IPS DF 4.7 (cell line): ENCODE measurements around the gene RASGEF1C.

Experiments
- DNase-seq: peaks from one replicate; pipeline ENCODE4 v3.0.0-alpha.2; 2013; ENCODE audit warnings: low spot score; ENCODE audit errors: extremely low read depth

The RASGEF1C gene

DNA sequence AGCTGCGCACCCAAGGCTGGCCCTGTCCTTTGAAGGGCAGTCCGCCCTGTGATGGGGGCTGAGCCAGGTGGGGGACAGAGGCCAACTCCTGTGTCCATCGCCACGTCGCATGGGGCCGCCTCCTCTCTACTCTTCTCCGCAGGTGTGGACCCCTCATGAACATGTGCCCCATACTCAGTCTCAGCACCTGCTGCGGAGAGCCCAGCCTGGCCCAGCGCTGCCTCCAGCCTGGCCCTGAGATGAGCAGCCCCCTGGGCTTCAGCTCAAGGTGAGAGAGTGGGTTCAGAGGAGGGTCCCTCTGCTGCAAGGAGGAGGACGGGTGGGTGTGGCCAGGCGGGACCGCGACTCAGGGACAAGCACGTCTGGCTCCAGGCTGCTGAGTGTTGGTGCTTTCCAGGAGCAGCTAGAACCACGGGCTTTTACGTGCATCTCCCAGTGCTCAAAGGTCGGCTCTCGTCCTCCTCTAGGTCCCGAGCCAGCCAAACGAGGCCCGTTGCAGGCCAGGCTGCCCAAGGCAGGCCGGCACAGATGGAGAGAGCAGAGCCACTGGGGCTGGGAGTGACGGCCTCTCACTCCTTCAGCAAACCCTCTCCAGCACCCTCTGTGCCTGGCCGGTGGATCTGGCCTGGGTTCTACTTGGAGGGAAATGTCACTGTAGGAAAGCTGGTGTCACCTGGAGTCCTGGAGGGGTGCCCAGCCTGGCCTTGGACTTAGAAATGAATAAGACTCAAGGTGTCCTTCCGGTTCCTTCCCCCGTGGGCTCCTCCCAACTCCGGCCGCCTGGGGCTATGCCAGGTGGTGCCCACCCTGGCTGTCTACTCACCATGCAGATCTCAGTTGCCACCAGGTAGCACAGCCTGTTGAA, 88.5 kb downstream of the RASGEF1C start:
- DNase-seq: no peak

DNA sequence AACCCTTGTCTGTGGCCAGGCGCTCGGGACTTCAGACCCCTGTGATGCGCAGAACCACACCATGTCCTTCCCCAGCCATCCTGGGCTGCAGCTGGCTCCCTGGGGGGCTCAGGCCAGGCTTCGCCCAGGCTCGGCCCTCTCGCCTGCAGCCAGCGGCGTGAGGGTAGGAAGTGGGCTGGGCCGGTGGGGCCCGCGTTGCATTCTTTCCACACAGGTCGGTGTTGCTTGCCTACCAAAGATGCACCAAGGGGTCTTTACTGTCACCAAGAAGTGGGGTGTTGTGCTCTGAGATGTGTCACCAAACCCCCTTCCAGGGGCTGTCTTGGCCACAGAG, 89.1 kb downstream of the RASGEF1C start:
- DNase-seq: no peak

DNA sequence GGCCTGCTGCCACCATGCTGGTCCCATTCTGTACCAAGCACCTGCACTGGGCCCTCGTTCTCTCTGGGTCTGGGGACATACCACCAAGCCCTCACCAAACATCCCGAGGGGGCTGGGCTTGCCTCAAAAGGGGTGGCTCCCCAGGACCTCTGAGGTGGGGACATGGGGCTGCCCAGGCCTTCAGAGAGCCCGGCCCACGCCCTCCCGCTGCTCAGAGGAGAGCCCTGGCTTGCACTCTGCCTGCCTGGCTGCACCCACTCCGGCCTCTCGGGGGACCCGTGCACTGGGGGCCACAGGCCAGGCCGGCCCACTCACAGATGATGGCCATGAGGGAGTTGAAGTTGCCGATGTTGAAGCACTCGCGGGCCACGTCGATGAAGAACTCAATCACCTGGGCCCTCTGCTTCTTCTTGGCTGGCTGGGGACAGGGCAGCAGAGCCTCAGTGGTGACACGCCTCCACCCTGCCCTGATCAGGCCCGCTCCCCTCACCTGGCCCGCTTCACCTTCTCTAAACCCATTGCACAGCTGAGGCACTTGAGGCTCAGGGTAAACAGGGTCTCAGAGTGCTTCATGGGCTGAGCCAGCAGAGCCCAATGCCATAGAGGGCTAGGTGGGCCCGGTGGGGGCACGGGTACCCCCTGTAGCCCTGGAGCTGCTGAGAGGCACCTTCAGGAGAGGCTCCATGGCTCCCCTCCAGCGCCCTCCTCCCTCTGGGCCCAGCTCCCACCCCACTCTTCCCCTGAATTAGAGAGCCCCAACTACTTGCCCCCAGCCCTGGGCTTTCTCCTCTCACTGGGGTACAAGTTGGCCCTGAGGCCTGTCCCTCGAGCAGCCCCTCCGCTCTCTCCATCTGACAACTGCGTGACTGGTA, 89.7 kb downstream of the RASGEF1C start:
- DNase-seq: no peak

DNA sequence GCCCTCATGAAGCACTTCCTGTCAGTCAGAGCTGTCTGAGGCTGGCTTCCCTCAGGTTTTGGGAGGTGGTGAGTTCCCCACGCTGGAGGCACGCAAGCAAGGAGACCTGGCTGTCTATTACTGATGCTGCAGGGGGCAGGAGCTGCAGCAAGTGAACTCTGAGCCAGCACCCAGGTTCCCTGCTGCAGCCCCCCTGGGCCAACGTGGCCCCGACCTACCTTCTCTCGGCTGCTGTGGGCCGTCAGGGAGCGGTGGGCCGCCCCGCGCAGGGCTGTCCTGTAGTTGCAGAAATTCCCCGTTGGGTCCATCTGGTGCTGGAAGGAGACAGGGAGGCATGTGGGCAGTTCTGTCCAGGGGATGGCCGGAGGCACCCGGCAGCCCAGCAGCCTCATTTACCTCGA, 90.6 kb downstream of the RASGEF1C start:
- no peak for DNase-seq

DNA sequence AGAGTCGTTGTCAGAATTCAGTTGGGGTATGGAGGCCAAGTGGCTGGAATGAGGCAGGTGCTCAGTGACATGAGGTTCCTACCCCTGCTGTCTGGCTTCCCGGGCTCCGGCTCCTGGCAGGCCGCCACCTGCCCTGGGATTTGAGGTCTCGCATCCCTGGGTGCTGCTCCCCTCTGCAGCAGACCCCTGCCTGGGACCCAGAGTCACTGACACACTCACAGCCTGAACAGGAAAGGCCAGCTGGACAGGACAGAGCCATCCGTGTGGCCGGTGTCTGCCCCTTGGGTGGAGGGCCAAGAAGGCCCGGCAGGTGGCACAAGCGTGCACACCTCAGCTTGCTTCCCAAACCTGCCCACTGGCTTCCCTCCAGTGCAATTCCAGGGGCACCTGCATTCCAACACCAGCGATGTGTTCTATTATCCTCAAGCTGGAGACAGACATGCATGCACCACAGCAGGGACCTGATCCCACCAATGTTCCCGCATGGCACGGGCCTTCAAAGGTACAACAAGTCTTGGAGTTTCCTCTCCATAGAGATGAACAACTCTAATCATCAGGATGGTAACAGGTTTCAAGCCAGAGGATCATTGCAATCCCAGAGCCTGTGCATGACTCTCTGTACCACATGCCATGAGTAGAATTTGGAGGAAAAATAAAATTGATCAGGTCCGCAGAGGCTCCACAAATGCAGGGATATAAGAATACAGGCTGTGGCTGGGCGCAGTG, 91.8 kb downstream of the RASGEF1C start:
- no peak for DNase-seq

DNA sequence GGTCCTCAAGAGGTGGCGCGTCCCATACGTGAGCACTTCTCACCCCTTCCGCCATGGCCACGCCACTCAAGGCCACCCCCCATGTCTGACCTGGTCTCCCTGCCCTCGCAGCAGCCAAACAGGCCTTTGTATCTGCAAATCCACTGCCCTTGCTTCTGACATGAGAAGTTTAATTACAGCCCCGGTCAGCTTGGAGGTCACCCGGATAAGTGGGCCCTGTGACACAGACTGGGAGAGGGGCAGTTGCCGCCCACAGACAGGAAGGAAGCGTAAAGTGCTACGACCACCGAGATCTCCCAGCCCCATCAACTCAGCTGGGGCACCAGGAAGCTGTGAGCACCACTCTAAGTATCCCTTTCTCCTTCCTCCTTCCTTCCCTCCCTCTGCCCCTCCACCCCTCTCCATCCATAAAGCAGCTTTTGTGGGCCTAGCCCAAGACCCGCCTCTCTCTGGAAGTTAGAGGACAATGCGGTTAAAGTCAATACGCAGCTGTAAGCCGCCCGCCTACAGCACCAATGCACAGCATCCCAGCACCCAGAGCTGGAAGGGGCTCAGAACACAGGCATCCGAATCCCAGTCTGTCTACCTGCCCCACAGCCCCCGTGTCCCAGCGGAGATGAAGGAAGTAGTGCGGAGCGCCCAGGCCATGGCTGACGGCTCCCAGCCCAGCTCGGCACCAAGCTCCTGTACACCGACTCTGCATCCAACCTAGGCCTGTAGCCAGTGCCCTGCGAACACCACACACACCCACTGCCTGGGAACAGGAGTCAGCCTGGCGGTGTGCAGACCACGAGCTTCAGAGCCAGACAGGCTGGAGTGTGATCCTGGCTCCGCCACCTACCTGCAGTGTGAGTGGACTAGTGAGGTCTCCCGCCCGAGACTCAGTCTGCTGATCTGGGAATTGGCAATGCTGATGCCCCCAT, 92.7 kb downstream of the RASGEF1C start:
- no peak for DNase-seq

DNA sequence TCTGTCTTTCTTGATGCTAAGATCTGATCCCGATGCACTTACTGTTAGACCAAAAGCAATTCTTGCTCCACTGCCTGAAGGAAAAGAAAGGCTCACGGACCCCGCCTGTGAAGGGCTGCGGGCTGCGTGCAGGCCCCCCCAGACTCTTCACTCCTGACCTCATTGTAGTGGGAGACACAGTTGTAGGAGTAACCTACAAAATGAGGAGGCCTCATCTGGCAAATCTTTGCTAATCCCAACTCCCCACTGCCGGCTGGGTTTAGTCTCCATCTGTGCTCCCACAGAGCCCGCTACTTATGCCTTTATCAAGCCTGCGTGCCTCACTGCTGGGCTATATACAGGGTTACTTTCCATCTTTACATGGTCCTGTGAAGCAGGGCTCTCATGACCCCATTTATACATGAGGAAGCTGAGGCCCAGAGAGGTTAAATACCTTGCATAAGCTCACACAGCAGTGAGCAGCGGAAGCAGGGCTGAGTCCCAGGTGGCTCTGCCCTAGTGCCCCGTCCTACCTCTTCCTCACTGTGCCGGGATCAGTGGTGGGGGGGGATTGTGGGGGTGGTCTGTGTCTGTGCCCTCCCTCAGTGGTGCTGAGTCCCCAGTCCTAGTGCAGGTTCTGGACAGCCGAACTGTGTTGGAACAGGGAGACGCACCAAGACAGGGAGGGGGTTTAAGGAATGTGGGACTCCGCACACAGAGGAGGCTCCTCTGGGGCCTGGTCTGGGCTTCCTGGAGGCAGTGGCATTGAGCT, 93.5 kb downstream of the RASGEF1C start:
- no peak for DNase-seq

DNA sequence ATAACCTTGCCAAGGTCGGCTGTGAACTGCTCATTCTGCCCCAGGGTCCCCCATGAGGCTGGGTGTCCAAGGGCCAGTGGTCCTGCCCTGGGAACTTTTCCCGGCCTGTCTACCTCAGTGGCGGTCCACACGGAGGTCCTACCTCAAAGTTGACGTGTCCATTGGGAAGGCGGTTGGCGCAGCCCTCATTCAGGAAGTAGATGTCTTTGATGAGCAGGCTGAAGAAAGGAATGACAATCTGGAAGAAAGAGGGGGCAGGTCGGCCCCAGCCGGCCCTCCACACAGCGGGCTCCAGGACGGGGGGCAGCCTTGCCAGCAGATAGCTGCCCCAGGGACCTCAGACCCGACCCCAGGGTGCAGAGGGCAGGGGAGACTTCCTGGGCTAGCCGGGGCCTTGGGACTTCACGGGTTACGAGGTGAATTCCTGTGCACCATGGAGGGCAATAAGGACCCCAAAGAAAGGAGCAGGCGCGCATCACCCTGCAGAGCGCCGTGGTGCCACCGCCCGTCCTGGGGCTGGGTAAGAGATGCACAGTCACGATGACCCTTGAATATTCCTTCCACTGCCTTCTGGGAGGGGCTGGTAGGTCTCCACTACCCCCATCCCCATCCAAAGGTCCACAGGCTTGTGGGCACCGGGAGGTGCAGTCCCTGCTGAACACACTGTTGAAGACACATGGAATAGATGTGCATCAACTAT, 94.6 kb downstream of the RASGEF1C start:
- DNase-seq: no peak

DNA sequence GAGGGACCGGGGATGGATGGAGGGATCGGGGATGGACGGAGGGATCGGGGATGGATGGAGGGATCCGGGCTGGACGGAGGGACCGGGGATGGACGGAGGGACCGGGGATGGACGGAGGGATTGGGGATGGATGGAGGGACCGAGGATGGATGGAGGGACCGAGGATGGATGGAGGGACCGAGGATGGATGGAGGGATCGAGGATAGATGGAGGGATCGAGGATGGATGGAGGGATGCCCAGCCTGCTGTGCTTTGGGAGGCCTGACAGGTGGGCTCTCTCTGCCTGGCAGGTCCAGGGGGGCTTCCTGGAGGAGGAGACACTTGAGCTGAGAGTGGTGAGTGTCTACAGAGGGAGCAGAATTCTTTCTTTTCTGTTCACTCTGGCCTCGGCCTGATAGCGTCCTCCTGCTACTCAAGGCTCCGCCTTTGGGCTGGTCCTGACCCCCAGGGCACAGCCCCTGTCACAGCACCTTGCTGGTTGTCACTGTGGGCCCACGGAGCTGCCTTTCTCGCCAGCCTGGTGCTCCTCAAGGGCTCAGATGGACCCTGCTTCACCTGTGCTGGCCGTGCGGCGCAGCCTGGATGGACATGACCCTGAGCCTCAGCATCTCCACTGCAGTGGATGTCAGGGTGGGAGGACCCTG, 95.2 kb downstream of the RASGEF1C start:
- no peak for DNase-seq

DNA sequence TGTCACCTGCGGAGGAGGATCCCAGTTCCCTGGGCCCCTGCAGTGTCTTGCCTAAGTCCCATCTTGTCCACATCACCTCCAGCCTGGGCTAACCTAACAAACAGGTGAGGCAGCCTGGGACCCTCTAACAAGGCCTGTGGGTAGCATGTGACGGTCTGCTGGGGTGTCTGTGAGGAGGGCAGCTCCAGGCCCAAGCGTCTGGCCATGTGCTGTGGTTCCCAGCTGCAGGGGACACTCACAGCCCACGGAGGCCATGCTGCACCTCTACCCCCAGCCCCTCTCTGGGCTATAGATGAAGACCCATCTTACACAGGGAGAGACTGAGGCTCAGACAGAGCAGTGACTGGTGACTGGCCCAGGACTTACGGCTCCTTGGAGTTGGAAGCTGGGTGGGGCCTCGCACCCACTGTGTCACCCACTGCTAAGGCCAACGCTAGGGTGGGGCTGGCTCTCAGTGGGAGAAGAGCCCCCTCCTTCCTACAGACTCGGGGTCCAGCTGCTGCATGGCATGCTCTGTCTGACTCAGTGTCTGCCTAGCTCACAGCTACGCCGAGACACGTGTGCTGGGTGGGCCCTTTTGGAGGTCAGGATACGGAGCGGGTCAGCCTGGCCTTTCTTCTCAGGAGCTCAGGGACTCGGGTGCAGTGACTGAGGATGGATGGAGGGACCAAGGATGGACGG, 96.7 kb downstream of the RASGEF1C start:
- DNase-seq: no peak

DNA sequence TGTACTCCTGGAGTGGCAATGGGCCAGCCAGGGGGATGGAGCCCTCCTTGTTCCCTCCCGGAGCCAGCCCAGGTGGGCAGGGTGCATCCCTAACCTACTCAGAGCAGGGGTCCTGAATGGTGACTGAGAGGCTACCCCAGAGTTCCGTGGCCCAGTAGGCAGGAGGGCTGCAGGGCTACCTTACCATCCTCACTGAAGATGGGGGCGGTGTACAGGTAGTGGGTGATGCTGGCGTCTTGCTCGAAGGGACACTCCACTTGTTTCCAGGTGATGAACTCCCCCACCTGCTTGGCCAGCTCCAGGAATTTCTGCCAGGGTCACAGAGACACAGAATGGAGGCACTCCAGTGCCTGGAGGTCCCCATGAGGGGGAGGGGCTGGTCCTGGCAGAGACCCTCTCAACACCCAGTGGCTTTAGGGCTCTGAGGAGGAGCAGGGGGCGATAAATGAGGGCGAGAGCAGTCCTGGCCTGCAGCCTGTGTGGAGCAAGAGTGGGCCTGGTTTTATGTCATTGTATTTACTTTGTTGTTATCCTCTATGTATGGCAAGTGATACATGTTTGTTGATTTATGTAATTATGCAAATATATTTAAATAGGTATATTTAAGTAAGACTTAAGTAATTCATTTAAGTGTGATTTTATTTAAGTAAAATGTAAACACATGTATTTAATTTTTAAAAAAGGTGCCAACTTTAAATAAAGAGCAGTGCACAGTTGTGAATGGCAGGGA, 97.6 kb downstream of the RASGEF1C start:
- no peak for DNase-seq

DNA sequence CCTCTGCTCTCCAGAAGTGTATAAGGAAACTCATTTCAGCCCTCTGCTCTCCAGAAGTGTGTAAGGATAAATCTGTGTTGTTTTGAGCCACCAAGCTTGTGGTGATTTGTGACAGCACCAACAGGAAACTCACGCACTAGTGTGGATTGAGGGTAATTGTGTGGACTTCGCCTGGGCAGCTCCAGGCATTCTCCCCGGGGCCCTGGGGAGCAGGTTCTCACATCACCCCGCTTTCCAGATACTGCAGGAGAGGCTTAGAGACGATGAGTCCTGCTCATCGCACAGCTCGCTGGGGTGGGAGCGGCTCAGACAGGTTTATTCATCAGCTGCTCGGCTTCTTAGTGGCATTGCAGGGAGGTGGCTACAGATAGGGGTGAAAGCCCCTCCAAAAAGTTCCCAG, 99.1 kb downstream of the RASGEF1C start:
- no peak for DNase-seq

DNA sequence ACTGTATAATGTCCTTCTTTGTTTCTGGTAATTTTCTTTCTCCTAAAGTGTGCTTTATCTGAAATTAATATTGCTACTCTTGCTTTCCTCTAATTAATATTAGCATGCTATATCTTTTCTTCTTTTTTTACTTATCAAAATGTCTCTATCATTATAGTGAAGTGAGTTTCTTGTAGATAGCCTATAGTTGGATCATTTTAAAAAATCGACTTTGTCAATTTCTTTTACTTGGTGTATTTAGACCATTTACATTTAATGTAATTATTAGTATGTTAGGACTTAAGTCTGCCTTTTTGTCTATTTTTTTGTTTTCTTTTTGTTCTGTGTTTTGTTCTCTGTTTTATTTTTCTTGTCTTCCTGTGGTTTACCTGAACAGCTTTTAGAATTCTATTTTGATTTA, 102.0 kb downstream of the RASGEF1C start:
- DNase-seq: no peak

DNA sequence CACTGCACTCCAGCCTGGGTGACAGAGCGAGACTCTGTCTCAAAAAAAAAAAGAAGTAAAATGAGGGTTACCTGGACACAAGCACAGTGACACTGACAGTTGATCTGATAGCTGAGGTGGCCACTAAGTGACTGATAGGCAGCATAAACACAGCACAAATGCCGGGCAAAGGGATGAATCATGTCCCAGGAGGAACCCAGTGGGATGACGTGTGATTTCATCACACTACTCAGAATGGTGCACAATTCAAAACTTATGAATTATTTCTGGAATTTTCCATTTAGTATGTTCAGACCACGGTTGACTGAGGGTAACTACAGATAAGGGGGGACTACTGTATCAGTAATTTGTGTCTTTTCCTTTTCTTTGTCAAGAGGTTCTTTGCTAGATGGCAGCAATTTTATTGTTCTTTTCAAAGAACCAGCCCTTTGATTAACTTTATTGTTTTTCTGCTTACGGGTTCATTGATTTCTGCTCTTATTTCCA, 103.1 kb downstream of the RASGEF1C start:
- DNase-seq: no peak

DNA sequence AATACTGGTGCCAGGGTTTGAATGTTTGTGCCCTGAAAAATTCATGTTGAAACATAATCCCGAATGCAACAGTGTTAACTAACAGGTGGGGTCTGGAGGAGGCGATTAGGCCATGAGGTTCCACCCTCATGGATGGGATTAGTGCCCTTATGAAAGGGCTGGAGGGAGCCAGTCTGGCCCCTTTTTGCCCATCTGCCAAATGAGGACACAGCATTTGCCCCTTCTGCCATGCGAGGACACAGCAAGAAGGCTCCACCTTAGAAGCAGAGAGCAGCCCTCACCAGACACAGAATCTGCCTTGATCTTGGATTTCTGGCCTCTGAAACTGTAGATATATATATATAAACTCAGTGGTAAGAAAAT, 104.9 kb downstream of the RASGEF1C start:
- DNase-seq: no peak

DNA sequence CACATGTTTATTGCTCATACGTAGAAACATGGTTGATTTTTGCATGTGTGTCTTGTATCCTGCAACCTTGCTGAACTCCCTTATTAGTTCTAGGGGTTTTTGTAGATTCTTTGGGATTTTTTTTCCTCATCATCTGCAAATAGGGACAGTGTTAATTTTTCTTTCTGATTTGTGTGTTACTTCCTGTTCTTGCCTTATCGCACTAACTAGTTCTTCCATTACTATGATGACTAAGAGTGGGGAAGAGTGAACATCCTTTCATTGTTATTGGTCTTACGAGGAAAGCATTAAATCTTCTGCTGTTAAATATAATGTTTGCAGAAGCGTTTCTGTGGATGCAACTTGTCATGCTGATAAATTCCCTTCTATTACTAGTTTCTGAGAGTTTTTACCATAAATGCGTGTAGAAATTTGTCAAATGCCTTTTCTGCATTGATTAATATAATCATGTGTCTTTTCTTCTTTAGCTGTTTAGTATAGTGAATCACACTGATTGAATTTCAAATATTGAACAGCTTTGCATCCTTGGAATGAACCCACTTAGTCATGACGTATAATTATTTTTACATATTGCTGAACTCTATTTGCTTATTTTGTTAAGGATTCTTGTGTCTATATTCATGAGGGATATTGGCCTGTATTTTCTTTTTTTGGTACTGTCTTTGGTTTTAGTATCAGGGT, 105.4 kb downstream of the RASGEF1C start:
- DNase-seq: no peak

DNA sequence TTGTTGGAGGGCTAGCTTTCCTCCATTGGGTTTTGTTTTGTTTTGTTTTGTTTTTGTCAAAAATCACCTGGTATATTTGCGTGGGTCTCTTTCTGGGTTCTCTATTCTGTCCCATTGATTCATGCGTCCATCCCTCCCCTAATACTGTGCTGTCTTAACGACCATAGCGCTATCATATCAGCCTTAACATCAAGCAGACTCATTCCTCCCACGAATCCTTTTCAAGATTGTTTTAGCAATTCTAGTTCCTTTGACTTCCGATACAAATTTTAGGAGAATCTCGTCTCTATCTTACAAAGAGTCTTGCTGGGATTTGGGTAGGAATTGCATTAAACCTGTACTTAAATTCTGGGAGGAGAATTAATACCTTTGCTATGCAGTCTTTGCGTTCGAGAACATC, 106.4 kb downstream of the RASGEF1C start:
- DNase-seq: no peak
